ENCODE measurements around the gene PDZD2. TPM values are rescaled to one million over a fixed set of nuclear protein-coding genes. Genes with fewer than 3 reads are reported as not detected.
A peak's percentile ranks its signal among the peaks of the same experiment; 100 is the strongest.

Gene PDZD2
- total RNA-seq, 4 donors from 2014 or later = 10.2 to 15.0 (median 12.2) TPM

DNA sequence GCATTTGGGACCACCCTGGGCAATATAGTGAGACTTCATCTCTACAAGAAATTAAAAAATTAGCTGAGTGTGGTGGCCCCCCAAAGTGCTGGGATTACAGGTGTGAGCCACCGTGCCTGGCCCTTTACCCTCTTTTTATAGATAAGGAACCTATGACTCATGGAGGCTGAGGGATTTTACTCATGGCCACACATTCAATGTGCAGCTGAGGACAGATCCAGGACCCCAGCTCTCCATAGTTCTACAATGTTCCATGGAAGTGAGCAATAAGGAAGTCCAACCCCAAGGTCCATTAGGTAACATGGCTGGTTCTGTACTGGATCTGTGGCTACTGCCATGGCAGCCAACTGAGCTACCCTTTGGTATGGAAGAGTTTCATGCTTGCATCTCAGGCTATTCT is 25.3 kb upstream of the PDZD2 start:
- Histone ChIP-seq H3K4me1 (peaks cover 0 to 11% (median 9%) of the 10 kb centered on the region in 4 donors), H3K27me3 (peaks cover 0 to 9% (median 0%) of the 10 kb centered on the region in 4 donors), H3K27ac (replicated peaks in 1 of 4) (no peak overlapping the region), H3K9me3 (no peaks in the 10 kb centered on the region), H3K4me3 (no peak overlapping the region), H3K36me3 (no peaks in the 10 kb centered on the region)
- intact Hi-C loops (cut with DNase I) = no loop called here
- WGBS = 80% methylated on average over 1 of the region's 1 CpG
- TF ChIP-seq, protein P1, sequence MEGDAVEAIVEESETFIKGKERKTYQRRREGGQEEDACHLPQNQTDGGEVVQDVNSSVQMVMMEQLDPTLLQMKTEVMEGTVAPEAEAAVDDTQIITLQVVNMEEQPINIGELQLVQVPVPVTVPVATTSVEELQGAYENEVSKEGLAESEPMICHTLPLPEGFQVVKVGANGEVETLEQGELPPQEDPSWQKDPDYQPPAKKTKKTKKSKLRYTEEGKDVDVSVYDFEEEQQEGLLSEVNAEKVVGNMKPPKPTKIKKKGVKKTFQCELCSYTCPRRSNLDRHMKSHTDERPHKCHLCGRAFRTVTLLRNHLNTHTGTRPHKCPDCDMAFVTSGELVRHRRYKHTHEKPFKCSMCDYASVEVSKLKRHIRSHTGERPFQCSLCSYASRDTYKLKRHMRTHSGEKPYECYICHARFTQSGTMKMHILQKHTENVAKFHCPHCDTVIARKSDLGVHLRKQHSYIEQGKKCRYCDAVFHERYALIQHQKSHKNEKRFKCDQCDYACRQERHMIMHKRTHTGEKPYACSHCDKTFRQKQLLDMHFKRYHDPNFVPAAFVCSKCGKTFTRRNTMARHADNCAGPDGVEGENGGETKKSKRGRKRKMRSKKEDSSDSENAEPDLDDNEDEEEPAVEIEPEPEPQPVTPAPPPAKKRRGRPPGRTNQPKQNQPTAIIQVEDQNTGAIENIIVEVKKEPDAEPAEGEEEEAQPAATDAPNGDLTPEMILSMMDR (IDR thresholded peaks at IDR 0.05) = no peak
- TF ChIP-seq POLR2AphosphoS5 (IDR thresholded peaks at IDR 0.05) (no peak), POLR2A (IDR thresholded peaks at IDR 0.05; ENCODE audit: low read depth) (no peak), EP300 (IDR thresholded peaks at IDR 0.05) (no peak)
- DNase-seq (ENCODE audit: extremely low spot score) = no peak

DNA sequence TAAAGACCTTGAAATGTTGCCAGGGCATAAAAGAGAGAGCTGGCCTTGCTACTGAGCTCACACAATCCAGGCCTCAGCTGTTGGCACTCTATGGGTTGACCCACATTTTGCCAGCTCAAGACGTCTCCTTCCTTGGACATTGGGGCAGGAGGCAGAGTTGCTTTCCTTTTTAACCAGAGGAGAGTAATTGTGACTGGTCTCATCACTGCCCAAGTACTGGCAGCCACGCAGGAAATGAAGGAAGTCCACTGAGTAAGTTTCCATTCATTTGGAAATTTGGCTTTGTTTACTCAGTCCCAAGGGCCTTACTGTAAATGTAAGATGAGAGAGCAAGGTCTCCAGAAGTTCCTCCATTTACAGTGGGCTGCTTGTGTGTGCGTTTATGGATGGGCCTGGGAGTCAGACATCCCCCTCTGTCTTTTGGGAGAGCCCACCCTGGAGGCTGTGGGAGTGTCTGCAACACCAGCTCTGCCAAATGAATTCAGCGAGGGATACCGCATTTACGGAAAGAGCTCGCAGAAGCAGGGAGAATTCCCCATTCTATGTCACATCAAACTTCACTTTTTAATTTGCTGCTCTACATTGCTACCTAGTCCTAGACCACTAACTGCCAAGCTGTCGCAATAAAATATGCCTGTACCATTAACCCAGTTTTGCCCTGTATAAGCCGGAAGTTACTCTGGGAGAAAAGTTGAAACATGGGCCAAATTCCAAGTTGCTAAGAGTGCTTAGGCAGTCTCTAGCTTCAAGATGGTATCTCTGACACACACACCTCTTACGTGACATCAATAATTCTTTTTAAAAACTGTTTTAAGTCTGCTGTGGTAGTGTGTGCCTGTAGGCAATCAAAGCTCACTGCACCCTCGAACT is 24.5 kb upstream of the PDZD2 start:
- 56% methylated on average over 11 of the region's 11 CpGs for WGBS
- H3K9me3 ChIP-seq = no peaks in the 10 kb centered on the region
- H3K27ac ChIP-seq (replicated peaks in 1 of 4) = no peak overlapping the region
- TF ChIP-seq, protein P1 (IDR thresholded peaks at IDR 0.05) = no peak
- no peak for TF ChIP-seq EP300 (IDR thresholded peaks at IDR 0.05)
- no peak for TF ChIP-seq POLR2A (IDR thresholded peaks at IDR 0.05; ENCODE audit: low read depth)
- intact Hi-C loops (cut with DNase I) = no loop called here
- no peak for DNase-seq (ENCODE audit: extremely low spot score)
- no peaks in the 10 kb centered on the region for H3K36me3 ChIP-seq
- no peak overlapping the region for H3K4me3 ChIP-seq
- peaks cover 0 to 11% (median 9%) of the 10 kb centered on the region in 4 donors for H3K4me1 ChIP-seq
- H3K27me3 ChIP-seq = peaks cover 0 to 15% (median 0%) of the 10 kb centered on the region in 4 donors

DNA sequence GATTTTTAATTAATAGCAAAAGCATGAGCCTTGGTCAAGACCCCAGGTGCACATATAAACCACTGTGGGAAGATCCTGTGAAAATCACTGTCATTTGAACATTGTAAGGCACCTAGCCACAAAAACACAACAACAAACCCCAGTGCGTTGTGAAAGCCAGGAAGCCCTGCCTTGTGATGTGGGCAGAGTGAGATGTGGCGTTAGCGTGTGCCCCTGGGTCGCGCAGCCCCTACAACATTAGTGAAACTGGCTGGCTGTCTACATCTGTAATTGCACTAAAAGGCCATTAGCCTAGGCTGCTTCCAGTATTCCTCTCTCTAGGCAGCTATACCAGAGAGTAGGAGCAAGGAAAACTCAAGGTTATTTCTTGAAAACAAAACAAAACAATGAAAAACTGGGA is 21.1 kb upstream of the PDZD2 start:
- H3K27ac ChIP-seq (replicated peaks in 1 of 4) = no peak overlapping the region
- no peak overlapping the region for H3K4me3 ChIP-seq
- whole genome bisulfite sequencing = 57% methylated on average over 5 of the region's 5 CpGs
- H3K36me3 ChIP-seq = no peaks in the 10 kb centered on the region
- TF ChIP-seq POLR2A (IDR thresholded peaks at IDR 0.05; ENCODE audit: low read depth) = no peak
- TF ChIP-seq POLR2AphosphoS5 (IDR thresholded peaks at IDR 0.05) = no peak
- TF ChIP-seq EP300 (IDR thresholded peaks at IDR 0.05) = no peak
- TF ChIP-seq, protein P1 (IDR thresholded peaks at IDR 0.05) = no peak
- peaks cover 0 to 11% (median 9%) of the 10 kb centered on the region in 4 donors for H3K4me1 ChIP-seq
- H3K9me3 ChIP-seq = no peaks in the 10 kb centered on the region
- peak; percentile 42 for DNase-seq (ENCODE audit: extremely low spot score)
- H3K27me3 ChIP-seq = peaks cover 0 to 19% (median 0%) of the 10 kb centered on the region in 4 donors
- intact Hi-C loops (cut with DNase I) = no loop called here

DNA sequence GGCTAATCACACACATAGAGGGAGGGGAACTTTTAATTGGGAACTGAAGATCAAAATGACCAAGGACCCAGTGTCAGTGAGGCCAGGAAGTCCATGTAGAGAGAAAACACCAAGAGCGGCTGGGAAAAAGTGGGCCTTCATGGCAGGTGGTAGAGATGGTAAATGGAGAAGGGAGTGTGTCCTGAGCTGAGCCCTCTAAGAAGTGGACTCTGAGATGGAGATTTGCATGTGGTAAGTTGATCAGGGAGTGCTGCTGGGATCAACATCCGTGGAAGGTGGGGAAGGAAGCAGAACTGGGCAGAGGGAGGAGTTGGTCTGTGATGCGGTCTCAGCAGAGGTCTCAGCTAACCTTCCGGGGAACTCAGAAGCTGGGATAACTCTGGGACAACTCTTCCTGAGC is 18.9 kb upstream of the PDZD2 start:
- H3K27ac ChIP-seq (replicated peaks in 1 of 4) = no peak overlapping the region
- DNase-seq (ENCODE audit: extremely low spot score) = peak; percentile 82
- H3K36me3 ChIP-seq = no peaks in the 10 kb centered on the region
- H3K4me3 ChIP-seq = no peak overlapping the region
- 93% methylated on average over 4 of the region's 4 CpGs for WGBS
- TF ChIP-seq, protein P1 (IDR thresholded peaks at IDR 0.05) = no peak
- TF ChIP-seq EP300 (IDR thresholded peaks at IDR 0.05) = no peak
- no peak for TF ChIP-seq POLR2AphosphoS5 (IDR thresholded peaks at IDR 0.05)
- no peak for TF ChIP-seq POLR2A (IDR thresholded peaks at IDR 0.05; ENCODE audit: low read depth)
- intact Hi-C loops (cut with DNase I) = no loop called here
- no peaks in the 10 kb centered on the region for H3K9me3 ChIP-seq
- H3K4me1 ChIP-seq = no peaks in the 10 kb centered on the region
- H3K27me3 ChIP-seq = peaks cover 0 to 19% (median 0%) of the 10 kb centered on the region in 4 donors

Data from esophagus muscularis mucosa (tissue), 4 donors.